Heart left ventricle (tissue), 16 donors: ENCODE measurements around the gene B4GALT2. TPM values are rescaled to one million over a fixed set of nuclear protein-coding genes. Genes with fewer than 3 reads are reported as not detected.

Experiments used
- ATAC-seq, 4 donors: fragments of 200-7000 bp; cut with Tn5 transposase; one replicate each; pipeline ENCODE4 v1.9.1; 2020 to 2022; ENCODE audit warnings: moderate library complexity in 4 of 4, mild to moderate bottlenecking in 3 of 4, moderate number of reproducible peaks in 1 of 4
- DNase-seq, 5 donors: peaks; one replicate each; pipeline ENCODE4 v3.0.0-alpha.2; 2020
- H3K27ac ChIP-seq, 12 donors: fragments of 200-600 bp; sonication (generic) in 4 of 12; one replicate each; pipeline versions ENCODE4 v1.5.0 to v1.8.0; 2016 to 2022; ENCODE audit warnings: mild to moderate bottlenecking in 2 of 12
- H3K27me3 ChIP-seq, 9 donors: fragments of 200-600 bp; sonication (generic) in 2 of 9; one replicate each; pipeline versions ENCODE4 v1.5.1 to v1.8.0; 2016 to 2022; ENCODE audit warnings: mild to moderate bottlenecking in 3 of 9
- H3K36me3 ChIP-seq, 9 donors: fragments of 200-600 bp; sonication (generic) in 2 of 9; one replicate each; pipeline versions ENCODE4 v1.5.0 to v1.8.0; 2018 to 2022; ENCODE audit warnings: mild to moderate bottlenecking in 2 of 9
- H3K4me1 ChIP-seq, 12 donors: fragments of 200-600 bp; sonication (generic) in 4 of 12; one replicate each; pipeline versions ENCODE4 v1.5.0 to v1.8.0; 2016 to 2022; ENCODE audit warnings: mild to moderate bottlenecking in 3 of 12
- H3K4me3 ChIP-seq, 12 donors: fragments of 200-600 bp; sonication (generic) in 4 of 12; one replicate each; pipeline versions ENCODE4 v1.5.0 to v1.8.0; 2017 to 2022; ENCODE audit warnings: mild to moderate bottlenecking in 9 of 12, moderate library complexity in 4 of 12
- H3K9me3 ChIP-seq, 12 donors: fragments of 200-600 bp; sonication (generic) in 4 of 12; one replicate each; pipeline versions ENCODE4 v1.5.0 to v1.8.0; 2016 to 2022; ENCODE audit warnings: mild to moderate bottlenecking in 1 of 12
- POLR2A ChIP-seq, 2 donors: fragments of 450-650 bp; IDR thresholded peaks; one replicate each; pipeline ENCODE4 v1.6.1; 2017; ENCODE audit warnings: antibody characterized with exemption in 2 of 2, mild to moderate bottlenecking in 2 of 2, moderate library complexity in 2 of 2
- WGBS, 4 donors: extraction: QIAGEN DNeasy Blood & Tissue Kit in 2 of 4; methylation state at CpG; one replicate each; pipeline versions ENCODE4 v1.1.5 to v1.1.7; 2013 to 2018; 5-methylcytosine and 5-hydroxymethylcytosine counted together
- intact Hi-C, 10 donors: fragments of 100-400 bp; cut with DNase I; formaldehyde crosslinking; loops; one replicate each; pipeline versions ENCODE4 v1.11.1 to v1.14.2; 2022
- polyA plus RNA-seq, 2 donors: library from polyadenylated mRNA; stranded (reverse); fragments of 200-250 nt; gene quantifications; one replicate each; pipeline ENCODE4 v1.2.3, GENCODE V29; 2013
- total RNA-seq, 9 donors: library from RNA; depleted of rRNA in 2 of 9; stranded (reverse); fragments of >200 nt in 2 of 9; fragmentation: NEBNext Ultra II Directional in 3 of 9; extraction: Animal tissue kit (Norgen Biotek cat#: 25700) in 3 of 9; gene quantifications; one replicate each; pipeline versions ENCODE4 v1.1.0 to v1.2.4, GENCODE V29; 2016 to 2023
- TF ChIP-seq, protein P1 (sequence below), 12 donors: fragments of 200-600 bp; sonication (generic) in 4 of 12; IDR thresholded peaks; one replicate each; pipeline versions ENCODE4 v1.5.0 to v1.8.0; 2018 to 2022; ENCODE audit warnings: antibody characterized with exemption in 12 of 12, mild to moderate bottlenecking in 5 of 12
- donor health status: ischemic (EF 13 %, LVEDD 7.1; RV severe dilation, severe dysfunction).
- donor health status: healthy with polysubstance abuse.
- donor health status: DM: no; HTN: yes; CAD: no.
- donor health status: DM: no; HTN: no; CAD: no.
- donor health status: ischemic (EF 25% LVEDD 6.9; RV normal size, moderate dysfunction).
- donor health status: ischemic (EF 25% LVEDD 5.7; RV mildly dilated, moderate dysfunction).
- donor health status: healthy.
- donor health status: DM: yes; HTN: yes; CAD: no.
- donor health status: ischemic (EF 35%, LVEDD 5.7; RV mildly dilated, moderate dysfunction).
- donor health status: nonischemic (EF 11% LVEDD 7.7; RV severe dilation, severe dysfunction).
- donor health status: DM: yes; HTN: yes; CAD: no.
- donor health status: PGD.
- donor health status: ischemic (EF 29% LVEDD 5.4; RV normal size, mild dysfunction).
- donor health status: nonischemic (EF 23%, LVEDD 6.1; RV moderate dilation, normal function).

The B4GALT2 gene
- total and polyA plus RNA-seq, 11 donors: 26.8 to 65.7 (median 40.2) TPM

DNA sequence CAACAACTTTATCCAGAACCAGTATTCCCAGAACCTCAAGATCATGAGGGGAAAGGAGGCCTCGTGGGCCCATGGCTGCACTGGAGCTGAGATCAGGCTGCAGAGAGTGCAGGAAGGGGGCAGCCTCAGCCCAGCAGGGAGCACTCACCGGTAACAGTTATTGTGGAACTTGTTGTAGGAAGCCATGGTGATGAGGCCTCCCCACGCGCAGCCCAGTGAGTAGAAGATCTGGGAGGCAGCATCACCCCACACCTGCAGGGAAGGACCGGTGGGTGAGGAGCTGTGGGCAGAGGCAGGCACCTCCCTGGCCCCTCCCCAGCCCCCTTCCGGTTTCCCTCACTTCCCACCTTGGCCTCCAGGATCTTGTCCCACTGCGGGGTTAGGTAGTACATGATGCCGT is 23.2 kb downstream of the B4GALT2 start:
- no peak overlapping the region for H3K4me3 ChIP-seq
- intact Hi-C loops: loop anchor here in 3 of 10 donors (5.0 to 10.0 kb wide), 3 partner anchors 35 to 603 kb away; no protein-coding TSS in a partner anchor
- ATAC-seq (no peak), DNase-seq (no peak)
- no peak for TF ChIP-seq POLR2A (IDR thresholded peaks at IDR 0.05)
- TF ChIP-seq, protein P1, sequence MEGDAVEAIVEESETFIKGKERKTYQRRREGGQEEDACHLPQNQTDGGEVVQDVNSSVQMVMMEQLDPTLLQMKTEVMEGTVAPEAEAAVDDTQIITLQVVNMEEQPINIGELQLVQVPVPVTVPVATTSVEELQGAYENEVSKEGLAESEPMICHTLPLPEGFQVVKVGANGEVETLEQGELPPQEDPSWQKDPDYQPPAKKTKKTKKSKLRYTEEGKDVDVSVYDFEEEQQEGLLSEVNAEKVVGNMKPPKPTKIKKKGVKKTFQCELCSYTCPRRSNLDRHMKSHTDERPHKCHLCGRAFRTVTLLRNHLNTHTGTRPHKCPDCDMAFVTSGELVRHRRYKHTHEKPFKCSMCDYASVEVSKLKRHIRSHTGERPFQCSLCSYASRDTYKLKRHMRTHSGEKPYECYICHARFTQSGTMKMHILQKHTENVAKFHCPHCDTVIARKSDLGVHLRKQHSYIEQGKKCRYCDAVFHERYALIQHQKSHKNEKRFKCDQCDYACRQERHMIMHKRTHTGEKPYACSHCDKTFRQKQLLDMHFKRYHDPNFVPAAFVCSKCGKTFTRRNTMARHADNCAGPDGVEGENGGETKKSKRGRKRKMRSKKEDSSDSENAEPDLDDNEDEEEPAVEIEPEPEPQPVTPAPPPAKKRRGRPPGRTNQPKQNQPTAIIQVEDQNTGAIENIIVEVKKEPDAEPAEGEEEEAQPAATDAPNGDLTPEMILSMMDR (IDR thresholded peaks at IDR 0.05): no peak
- WGBS, 4 donors: 77 to 84% (median 81%) methylated on average over 8 of the region's 8 CpGs
- peaks cover 0 to 6% (median under 1%) of the 10 kb centered on the region in 12 donors for H3K4me1 ChIP-seq
- no peaks in the 10 kb centered on the region for H3K9me3 ChIP-seq
- H3K27me3 ChIP-seq: no peaks in the 10 kb centered on the region
- no peak overlapping the region for H3K27ac ChIP-seq
- no peaks in the 10 kb centered on the region for H3K36me3 ChIP-seq

DNA sequence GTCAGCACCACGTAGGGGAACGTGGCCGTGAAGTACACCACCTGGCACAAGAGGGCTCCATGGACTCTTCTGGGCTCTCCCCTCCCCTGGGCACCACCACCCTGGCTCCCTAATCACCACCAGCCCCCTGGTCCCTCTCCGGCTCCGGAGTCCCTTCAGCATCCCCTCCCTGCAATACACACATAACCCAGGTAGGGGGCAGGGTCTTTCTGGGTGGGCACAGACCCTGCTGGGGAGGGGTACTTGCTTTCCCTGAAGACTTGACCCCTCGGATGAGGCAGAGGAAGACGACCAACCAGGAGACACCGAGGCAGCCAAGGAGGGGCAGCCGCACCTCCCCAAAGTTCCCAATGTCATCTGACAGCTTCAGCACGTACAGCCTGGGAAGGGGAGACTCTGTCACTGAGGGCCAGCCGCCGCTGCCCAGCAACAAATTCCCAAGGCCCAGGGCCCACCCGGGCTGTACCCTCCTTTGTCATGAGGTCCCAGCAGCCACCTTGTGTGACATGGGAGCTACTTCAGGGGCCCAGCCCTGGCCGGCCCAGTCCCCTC is 23.7 kb downstream of the B4GALT2 start:
- H3K27me3 ChIP-seq: no peaks in the 10 kb centered on the region
- H3K4me3 ChIP-seq: no peak overlapping the region
- no peaks in the 10 kb centered on the region for H3K36me3 ChIP-seq
- H3K4me1 ChIP-seq: peaks cover 0 to 5% (median under 1%) of the 10 kb centered on the region in 12 donors
- WGBS, 4 donors: 75 to 88% (median 80%) methylated on average over 8 to 14 of the region's 14 CpGs
- no peak overlapping the region for H3K27ac ChIP-seq
- intact Hi-C loops: loop anchor here in 3 of 10 donors (5.0 to 10.0 kb wide), 3 partner anchors 35 to 602 kb away; no protein-coding TSS in a partner anchor
- ATAC-seq (no peak), DNase-seq (no peak)
- no peak for TF ChIP-seq POLR2A (IDR thresholded peaks at IDR 0.05)
- TF ChIP-seq, protein P1 (IDR thresholded peaks at IDR 0.05): no peak
- H3K9me3 ChIP-seq: no peaks in the 10 kb centered on the region

DNA sequence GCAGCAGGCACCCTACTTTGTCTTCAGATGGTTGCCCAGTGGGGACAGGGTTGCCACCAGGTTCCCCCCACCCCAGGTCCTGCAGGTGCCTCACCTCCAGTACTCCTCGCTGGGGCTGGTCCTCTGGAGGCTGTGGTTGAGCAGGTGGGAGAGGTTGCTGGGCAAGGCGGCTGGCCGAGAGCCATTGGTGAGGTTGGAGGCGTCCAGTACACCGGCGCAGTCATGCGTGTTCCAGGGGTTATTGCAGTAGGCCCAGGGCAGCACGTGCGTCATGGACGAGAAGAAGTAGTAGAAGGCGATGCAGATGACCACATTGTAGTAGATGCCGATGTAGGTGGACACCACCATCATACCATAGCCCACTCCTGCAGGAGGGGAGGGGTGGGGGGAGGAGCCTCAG is 29.2 kb downstream of the B4GALT2 start:
- no peak overlapping the region for H3K27ac ChIP-seq
- no peaks in the 10 kb centered on the region for H3K9me3 ChIP-seq
- no peaks in the 10 kb centered on the region for H3K27me3 ChIP-seq
- H3K4me3 ChIP-seq: no peak overlapping the region
- 92 to 96% (median 95%) methylated on average over 12 of the region's 12 CpGs for WGBS, 4 donors
- DNase-seq: no peak
- TF ChIP-seq POLR2A (IDR thresholded peaks at IDR 0.05): no peak
- TF ChIP-seq, protein P1 (IDR thresholded peaks at IDR 0.05): no peak
- no peaks in the 10 kb centered on the region for H3K36me3 ChIP-seq
- intact Hi-C loops: loop anchor here in 4 of 10 donors (2.0 to 10.0 kb wide), 5 partner anchors 27 to 597 kb away; no protein-coding TSS in a partner anchor
- peaks cover 0 to 5% (median under 1%) of the 10 kb centered on the region in 12 donors for H3K4me1 ChIP-seq
- no peak for ATAC-seq

DNA sequence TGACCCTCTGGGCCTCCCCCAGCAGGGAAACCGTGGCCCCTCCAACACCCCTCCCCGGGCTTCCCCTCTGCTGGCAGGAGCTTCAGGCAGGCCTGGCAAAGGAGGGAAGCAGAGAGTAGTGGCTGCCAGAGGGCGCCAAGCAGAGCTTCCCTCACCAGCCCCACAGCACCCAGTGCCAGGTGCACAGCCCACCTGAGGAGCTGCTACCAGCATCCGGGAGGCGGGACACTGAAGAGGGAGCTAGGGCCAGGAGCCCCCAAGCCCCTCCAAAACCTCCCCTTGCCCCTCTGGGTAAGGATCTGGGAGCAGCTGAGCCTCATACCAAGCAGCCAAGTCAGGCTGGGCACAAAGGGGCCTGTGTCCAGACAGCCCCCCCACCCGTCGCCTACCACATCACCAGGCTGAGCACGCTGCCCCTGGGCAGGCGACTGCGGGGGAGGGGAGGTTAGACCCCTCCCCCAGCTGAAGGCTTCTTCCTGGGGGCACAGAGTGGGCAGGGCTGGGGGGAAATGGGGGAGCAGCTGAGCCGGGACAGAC is 32.0 kb downstream of the B4GALT2 start:
- peaks cover 0 to 20% (median 0%) of the 10 kb centered on the region in 12 donors for H3K4me1 ChIP-seq
- H3K27ac ChIP-seq: no peak overlapping the region
- H3K27me3 ChIP-seq: no peaks in the 10 kb centered on the region
- ATAC-seq: no peak
- TF ChIP-seq, protein P1 (IDR thresholded peaks at IDR 0.05): no peak
- TF ChIP-seq POLR2A (IDR thresholded peaks at IDR 0.05): no peak
- 71 to 92% (median 84%) methylated on average over 4 to 11 of the region's 11 CpGs for WGBS, 4 donors
- no peaks in the 10 kb centered on the region for H3K9me3 ChIP-seq
- no peak overlapping the region for H3K4me3 ChIP-seq
- intact Hi-C loops: no loop called here
- no peaks in the 10 kb centered on the region for H3K36me3 ChIP-seq
- no peak for DNase-seq
